22Rv1 (cell line): ENCODE data around the gene ZNF862.

Source experiments
- CTCF ChIP-seq: fragments of 450-650 bp; IDR thresholded peaks from 2 replicates; pipeline ENCODE4 v1.5.1; 2017; ENCODE audit warnings: mild to moderate bottlenecking
- ZFX ChIP-seq: fragments of 450-650 bp; IDR thresholded peaks from 2 replicates; pipeline ENCODE4 v1.6.1; 2017; ENCODE audit warnings: antibody characterized with exemption, borderline replicate concordance

GRCh38 chr7:149811831-149812490, 26.2 kb upstream of the ZNF862 start:
- no peak for TF ChIP-seq CTCF
- no peak for TF ChIP-seq ZFX
